Nucleus accumbens (tissue), 56 donors: Measurements from ENCODE around the gene UGT1A4.

Experiments
- DNase-seq, 56 donors: peaks; one replicate each; lab custom pipeline; 2025; lab: John Stamatoyannopoulos, UW

UGT1A4 gene

DNA sequence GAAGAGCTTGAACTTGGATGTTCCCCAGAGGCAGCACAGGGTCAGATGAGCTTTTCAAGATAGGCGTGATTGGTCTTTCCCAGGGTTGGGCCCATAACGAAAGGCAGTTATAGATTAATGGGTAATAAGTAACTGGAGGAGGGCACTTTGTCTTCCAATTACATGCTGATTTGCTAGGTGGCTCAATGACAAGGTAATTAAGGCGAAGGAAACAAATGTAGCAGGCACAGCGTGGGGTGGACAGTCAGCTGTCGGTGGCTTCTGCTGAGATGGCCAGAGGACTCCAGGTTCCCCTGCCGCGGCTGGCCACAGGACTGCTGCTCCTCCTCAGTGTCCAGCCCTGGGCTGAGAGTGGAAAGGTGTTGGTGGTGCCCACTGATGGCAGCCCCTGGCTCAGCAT lies at the start of gene UGT1A4:
Gene UGT1A4, plus strand, starts transcription at position 185 of the 400 bp plus-strand sequence. Its CDS starts 85 bp downstream, at position 270.
- DNase-seq, result no peak

DNA sequence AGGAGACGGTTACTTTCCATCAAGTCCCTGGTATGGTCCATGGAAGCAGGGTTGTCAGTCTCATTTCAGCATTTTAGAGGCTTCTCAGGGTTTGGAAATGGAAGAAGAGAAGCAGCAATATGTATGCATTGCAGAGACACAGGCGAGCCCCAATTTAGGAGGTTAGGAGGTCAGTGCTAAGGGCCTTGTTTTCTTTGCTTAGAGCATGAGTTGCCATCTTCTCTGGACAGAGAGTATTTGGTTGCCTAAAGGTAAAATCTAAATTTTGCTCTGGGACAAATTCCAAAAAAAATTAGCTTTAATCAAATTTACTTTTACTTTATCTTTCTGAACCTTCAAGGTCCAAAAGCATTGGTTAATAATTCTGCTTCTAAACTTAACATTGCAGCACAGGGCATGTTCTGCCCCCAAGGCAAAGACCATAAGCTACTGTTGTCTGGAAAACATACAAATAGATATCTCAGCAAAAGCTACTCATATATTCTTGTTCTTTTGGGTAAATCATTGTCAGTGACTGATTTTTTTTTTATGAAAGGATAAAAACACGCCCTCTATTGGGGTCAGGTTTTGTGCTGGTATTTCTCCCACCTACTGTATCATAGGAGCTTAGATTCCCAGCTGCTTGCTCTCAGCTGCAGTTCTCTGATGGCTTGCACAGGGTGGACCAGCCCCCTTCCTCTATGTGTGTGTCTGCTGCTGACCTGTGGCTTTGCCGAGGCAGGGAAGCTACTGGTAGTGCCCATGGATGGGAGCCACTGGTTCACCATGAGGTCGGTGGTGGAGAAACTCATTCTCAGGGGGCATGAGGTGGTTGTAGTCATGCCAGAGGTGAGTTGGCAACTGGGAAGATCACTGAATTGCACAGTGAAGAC lies 47.0 kb upstream of the UGT1A4 start, which contains the start of gene UGT1A9:
Gene UGT1A9, plus strand, starts transcription at position 609 of the 872 bp plus-strand sequence. Its CDS starts 37 bp downstream, at position 646.
- no peak for DNase-seq

DNA sequence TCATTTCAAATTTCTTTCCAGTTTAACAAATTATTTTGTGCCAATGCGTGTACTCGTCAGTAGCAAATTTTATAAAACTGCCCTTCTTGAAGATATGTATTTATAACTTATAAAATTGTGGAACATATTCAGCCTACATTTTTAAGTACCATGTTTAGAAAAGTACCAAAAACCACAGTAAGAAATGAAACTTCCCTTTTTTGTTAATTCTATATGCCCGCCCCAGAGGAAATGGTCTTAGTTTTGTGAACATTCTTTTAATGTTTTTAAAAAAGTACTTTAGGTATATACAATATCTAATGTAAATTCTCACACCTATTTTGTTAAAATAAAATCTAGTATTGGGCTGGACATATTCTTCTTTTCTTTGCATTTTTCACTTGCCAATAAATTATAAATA lies 45.6 kb upstream of the UGT1A4 start:
- DNase-seq, result no peak

DNA sequence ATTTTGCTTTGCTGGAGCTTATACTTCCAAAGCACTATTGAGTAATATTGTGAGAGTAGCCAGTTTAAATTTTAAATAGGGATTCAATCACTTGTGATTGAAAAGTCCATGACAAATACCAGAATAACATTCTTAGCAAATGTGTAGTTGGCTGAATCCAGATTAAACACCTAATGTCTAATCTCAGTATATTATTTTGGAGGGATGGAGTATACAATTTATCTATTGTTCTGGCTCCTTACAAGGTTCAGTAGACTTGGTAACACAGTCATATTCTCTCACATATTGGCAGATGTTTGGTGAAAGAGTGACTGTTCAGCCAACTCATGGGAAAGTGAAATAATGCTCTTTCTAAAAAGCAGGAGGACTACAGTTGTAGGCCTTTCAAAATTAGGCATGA lies 44.6 kb upstream of the UGT1A4 start:
- no peak for DNase-seq

DNA sequence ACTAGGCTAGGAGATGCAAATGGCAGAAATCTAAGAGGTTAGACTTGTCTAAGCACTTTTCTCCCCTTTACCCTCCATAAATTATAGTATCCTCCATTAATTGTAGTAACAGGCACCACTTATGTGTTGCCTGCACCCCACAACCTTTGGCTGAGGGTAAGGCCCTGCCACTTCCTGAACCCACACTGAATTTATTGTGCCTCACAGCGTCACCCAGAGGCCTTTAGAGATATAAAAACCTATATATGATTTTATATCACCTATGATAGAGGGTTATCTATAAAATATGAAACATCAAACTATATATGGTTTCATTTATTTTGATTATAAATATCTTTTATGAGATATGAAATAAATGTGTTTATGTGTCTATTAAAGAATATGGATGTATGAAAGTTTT lies 44.2 kb upstream of the UGT1A4 start:
- no peak for DNase-seq

DNA sequence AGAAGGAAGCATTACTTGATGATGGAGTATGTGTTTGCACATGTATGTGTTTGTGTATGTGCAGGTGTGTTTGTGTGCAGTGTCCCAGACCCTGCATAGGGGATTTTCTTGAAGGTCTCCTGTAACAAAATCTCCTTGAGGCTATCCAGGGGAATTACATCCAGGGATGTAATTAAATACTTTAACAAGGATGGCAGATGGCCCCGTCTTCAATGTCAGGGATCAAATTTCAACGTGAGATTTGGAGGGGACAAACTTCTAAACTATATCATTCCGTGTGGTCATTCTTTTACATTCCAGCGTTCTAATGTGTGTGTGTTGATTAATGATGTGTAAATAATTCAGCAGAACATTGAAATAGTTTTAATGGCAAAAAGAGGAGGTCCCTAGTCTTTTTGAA lies 43.5 kb upstream of the UGT1A4 start:
- no peak for DNase-seq

DNA sequence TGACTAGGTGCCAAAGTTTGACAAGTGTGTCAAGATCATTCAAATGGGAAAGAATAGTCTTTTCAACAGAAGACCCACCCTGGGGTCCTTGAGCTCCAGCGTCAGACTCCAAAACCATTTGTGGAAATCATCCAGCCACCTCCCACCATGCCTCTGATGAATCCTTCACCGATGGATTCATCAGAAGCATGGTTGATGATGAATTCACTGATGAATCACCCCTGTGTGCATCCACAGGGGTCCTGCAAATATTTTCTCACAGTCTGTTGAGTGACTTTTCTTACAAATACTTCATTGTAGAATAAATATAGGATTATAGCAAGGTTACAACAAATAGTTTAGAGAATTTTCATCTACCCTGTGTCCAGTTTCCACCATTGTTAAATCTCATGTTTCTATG lies 42.5 kb upstream of the UGT1A4 start:
- no peak for DNase-seq

DNA sequence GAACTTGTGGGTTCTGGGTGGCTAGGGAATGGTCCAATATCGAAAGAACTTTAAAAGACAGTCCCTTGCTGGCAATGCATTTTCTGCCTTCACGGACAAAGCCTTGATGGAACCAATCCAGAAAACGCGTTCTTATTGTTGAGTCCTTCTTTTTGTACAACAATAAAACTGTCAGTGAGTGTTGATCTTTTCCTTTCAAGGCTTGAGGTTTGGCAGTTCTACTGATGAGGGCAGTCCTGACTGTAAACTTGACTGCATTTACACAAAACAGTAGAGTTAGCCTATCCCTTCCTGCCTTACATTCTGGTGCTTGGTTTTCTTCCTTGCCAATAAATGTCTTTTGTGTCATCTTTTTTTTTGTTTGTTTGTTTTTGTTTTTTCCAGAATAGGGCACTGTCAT lies 39.3 kb upstream of the UGT1A4 start:
- DNase-seq, result no peak

DNA sequence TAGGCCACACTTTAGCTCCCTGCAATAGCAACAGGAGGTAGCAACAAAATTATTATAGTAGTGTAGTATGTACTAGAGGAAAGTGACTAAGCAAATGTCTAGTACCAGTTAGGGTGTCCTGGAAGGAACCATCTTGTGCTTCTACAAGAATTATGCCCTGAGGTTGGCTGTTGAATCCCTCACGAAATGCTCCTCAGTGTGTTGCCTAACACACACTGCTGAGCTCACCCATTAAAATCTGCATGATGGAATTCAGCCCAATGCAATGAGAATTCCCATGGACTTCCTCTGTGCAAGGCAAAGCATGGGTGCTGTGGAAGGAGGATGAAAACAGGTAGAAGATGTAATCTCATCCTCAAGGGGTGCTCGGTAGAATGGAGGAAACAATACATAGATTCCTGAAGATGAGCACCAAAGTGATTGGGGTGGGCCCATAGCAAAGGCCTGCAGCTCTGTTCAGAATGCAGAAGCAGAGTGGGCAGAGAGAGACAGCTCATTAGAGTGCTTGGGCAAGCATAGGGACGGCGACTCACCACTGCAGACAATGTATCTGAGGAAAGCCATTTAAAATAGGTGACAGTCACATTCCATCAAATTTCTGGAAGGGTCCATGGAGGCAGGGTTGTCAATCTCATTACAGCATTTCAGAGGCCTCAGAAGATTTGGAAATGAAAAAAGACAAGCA lies 38.0 kb upstream of the UGT1A4 start:
- no peak for DNase-seq

DNA sequence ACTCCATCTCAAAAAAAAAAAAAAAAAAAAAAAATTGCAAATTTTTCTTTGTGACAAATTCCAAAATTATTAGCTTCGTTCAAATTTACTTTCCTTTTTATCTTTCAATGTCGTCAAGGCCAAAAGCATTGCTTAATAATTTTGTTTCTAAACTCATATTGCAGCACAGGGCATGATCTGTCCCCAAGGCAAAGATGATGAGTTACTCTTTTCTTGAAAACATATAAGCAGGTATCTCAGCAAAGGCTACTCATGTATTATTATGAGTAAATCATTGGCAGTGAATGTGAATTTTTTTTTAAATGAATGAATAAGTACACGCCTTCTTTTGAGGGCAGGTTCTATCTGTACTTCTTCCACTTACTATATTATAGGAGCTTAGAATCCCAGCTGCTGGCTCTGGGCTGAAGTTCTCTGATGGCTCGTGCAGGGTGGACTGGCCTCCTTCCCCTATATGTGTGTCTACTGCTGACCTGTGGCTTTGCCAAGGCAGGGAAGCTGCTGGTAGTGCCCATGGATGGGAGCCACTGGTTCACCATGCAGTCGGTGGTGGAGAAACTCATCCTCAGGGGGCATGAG lies 36.9 kb upstream of the UGT1A4 start, which contains the start of gene UGT1A7:
Gene UGT1A7, plus strand, starts transcription at position 381 of the 579 bp plus-strand sequence. Its CDS starts 37 bp downstream, at position 418.
- no peak for DNase-seq

DNA sequence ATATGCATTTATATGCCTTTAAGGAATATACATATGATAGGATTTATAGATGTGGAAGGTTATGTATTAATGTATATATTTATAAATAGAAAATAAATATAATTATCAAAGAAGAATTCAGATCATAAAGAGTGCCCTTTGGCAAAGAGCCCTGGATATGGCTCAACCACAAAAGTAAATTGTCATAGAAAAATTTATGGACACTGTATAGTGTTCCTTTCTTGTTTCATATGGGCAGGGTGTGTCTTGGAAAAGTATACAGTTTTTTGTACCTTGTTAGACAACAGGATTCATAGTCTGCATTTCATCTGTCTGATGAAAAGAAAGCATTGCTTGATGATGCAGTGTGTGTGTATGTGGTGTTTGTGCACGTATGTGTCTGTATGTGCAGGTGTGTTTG lies 33.9 kb upstream of the UGT1A4 start:
- DNase-seq, result no peak

DNA sequence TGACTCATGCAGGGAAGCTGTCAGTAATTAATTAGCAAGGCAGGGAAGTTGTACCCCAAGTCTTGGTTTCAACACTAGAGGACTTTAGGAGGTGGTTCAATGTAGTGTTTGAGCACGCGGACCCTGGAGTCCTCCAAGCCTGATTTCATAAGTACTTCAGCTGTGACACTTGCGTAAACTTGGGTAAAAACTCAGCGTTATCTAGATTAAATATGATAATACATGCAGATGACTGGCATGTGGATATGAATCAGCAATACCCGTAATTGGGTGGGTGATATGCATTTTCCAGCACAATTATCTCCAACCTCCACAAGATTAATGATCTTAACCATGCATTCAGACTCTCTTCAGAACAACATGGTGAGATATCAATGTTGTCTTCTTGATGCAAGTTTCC lies 31.6 kb upstream of the UGT1A4 start:
- DNase-seq, result no peak

DNA sequence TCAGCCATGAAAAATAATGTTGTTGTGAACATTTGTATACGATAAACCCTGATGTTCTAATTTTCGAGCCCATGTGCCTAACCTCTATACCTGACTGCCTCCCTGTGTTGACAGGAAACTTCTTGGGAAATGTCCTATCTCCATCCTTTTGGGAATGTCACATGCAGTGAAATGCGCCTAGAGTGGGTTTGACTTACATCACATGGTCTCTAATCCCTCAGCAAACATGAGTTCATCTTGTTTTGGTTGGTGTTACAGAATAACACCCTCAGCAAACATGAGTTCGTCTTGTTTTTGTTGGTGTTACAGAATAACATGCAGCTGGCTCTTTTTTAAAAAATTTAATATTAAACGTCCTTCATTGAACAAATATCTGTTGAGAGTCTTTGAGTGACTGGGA lies 30.2 kb upstream of the UGT1A4 start:
- no peak for DNase-seq

DNA sequence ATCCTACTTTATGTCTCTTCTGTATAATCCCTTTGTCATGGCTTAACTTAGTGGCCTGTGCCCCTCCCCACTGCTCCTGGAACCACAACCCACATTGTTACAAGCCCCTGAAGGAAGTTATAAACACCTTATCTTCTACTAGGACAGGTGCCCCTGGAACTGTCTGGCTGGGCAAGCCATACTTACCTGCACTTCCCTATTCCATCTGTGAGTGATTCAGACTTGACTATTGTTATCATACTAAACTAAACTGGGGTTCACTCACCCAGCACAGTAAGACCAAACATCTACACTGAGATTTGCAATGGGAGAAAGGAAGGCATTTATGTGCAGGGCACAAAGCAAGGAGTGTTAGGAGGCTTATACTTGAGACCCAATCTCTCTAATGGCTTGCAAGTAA lies 29.5 kb upstream of the UGT1A4 start:
- no peak for DNase-seq

DNA sequence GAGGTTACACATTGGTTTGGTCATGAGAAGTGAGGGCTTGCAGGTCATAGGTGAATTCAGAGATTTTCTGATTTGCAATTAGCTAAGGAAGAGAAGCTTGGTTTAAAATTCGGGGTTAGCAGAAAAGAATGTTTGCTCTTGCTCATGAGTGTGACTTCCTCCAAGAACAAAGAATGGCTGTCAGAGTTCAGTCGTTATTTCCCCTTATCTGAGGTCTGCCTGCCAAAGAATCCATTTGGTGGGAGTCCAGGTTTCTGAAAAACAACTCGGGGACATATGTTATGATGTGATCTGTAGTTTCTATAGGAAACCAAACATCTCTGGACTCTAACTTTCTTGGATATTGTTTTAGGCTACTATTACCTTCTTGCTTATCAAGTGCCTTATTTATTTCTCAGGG lies 29.0 kb upstream of the UGT1A4 start:
- DNase-seq, result no peak

DNA sequence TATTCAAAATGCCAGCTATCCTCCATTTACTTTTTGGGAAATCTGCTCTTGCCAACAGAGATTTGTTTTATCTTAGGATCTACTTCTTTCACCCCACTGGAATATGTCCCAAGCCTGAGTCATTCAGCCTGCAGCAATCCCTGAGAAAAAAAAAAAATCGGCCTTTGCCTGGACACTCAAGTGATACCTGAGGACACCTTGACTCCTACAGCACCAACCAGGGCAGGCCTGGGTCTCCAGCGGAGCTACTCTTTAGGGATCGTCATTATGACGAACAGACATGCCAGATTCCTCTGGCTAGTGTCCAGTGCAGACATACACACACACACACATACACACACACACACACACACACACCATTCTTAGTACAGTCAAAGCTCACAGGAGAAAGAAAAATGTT lies 28.1 kb upstream of the UGT1A4 start:
- no peak for DNase-seq

DNA sequence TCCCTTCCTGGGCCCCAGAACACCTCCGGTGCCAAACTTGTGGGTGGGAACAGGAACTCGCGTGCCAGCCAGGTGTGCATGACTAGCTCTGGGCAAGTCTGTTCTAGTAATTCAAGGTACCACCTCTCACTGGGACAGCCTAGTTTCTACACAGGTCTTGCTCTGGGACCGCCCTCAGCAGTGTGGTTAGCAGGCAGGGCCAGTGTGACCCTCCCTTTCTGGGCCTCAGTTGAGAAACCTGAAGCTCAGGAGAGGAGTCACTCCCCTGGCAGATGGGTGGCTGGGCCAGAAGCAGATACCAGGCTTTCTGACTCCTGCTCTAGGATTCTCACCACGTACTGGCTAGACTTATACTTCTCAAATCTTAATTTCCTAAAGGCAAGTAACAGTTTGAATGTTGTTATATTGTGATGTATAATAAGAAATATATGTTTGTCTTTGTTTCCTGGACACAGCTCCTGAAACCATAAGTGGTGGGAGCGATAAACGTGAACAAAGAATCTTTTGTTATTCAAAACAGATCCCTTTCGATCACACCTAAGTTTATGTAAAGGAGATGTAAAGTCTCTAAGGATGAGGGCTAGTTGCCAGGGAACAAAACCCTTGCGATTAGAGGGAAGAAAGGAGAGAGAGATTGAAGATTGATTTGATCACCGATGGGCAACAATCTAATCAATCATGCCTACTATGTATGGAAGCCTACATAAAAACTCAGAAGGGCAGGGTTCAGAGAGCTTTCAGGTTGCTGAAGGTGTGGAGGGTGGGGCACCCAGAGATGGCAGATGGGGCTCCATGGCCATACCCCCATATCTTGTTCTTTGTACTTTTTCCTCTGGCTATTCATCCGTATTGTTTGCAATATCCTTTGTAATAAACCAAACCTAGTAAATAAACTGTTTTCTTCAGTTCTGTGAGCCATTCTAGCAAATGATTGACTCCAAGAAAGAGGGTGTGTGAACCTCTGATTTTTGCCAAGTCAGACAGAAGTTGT lies 26.8 kb upstream of the UGT1A4 start:
- DNase-seq, result no peak

DNA sequence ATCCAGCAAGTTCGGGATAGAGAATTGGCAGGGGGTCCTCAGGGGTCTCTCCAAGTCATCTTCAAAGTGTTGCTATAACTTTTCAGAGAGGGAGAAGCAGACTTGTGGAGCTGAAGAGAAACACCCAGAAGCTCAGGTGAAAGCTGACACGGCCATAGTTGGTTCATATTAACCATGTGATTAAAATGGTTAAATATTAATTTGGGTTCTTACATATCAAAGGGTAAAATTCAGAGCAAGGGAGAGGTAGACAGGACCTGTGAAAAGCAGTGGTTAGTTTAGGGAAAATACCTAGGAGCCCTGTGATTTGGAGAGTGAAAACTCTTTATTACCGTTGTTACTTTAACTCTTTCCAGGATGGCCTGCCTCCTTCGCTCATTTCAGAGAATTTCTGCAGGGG lies 25.9 kb upstream of the UGT1A4 start, which contains the start of gene UGT1A6:
Gene UGT1A6, plus strand, starts transcription at position 243 of the 400 bp plus-strand sequence. Its CDS starts 115 bp downstream, at position 358.
- no peak for DNase-seq

DNA sequence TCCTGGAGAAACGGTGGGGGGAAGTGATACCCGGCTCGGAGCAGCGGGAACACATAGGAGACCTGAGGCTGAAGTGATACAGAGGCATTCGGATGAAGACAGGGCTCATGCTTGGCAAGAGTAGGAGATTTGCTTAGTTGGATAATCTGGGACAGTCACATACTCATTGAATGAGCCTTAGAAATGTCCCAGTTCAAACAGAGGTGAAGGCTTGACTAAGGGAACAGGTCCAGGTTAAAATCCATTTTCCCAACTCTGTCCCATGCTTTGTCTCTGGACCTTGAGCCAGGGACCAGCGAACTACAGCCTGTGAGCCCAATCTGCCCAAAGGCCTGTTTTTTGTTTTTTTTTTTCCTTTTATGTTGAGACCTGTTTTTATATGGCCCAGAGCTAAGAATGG lies 24.6 kb upstream of the UGT1A4 start:
- no peak for DNase-seq

DNA sequence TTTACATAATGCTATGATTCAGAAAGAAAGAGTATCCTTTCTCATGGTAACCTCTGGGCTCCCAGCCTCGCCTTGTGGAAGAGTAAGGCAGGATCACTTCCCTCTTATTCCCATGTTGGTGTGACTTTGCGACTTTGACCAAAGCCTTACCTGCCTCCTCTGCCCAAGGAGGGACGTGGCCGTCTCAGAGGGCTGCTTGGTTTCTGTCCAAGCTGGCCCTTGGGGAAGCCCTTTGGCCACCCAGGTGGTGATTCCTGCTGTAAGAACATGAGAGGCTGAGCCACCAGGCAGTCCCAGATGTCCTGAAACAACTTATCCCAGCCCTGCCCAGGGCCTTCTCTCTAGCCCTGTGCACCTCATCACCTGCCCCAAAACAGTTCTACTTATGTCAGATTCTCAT lies 19.8 kb upstream of the UGT1A4 start:
- DNase-seq, result no peak
